NCI-H1436 (cell line): ENCODE measurements around the gene UMOD.
"Not testable (repeated sequence)": the region's sequence is repeated elsewhere in the genome, so short reads cannot be mapped to it uniquely, and the experiment has no call there.

Experiments used
- DNase-seq: peaks from one replicate; lab custom pipeline; 2025; lab: John Stamatoyannopoulos, UW

UMOD gene

DNA sequence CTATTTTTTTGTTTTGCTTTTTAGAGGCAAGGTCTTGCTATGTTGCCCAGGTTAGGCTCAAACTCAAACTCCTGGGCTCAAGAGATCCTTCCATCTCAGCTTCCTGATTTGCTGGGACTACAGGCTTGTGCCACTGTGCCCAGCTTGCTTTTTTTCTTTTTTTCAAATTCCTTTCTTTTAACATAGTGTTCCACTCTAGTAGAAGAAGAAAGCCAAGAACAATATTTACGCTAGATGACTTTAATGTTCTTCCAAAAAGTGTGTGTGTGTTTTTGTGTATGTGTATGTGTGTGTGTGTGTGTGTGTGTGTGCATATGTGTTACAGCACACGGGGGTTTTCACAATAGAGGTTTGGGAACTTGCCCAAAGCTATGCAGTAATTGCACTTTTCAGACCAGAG, 10.7 kb upstream of the UMOD start:
- DNase-seq, result no peak

DNA sequence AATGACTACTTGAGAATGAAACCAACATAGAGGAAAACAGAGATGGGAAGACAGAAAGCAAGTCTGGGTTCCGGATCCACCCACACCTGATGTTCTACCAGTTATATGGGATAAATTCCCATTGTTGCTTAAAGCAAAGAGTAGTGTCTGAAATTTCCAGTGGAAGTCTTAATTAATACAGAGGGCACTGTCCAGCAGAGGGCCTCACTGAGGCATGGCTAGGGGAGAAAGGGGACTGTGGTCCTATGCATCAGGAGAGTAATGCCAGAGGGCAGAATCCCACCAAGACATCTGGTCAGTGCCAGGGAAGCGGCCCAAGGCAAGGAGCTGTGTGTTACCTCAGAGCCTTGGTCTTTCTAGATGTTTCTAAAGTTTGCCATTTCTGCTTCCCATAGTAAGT, 7.5 kb upstream of the UMOD start:
- no peak for DNase-seq

DNA sequence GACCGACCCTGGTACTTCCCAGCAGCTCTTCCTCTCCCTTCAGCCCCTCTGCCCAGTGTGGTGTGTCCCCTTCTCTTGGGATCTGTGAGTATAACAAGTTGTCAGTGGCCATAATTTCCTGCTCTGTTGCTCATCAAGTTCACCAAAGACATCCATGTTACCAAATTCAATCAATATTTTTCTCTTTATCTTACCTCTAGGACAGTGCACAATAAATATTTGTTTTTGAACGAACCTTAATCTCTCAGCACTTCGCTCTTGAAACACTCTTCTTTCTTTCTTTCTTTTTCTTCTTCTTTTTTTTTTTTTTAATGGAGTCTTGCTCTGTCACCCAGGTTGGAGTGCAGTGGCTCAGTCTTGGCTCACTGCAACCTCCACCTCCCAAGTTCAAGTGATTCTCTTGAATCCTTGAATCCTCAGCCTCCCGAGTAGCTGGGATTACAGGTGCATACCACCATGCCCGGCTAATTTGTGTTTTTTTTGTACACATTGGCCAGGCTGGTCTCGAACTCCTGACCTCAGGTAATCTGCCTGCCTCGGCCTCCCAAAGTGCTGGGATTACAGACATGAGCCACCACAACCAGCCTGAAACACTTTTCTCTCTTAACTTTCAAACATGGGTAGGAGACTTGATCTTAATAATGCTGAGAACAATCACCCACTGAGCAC, 2.7 kb upstream of the UMOD start:
- no peak for DNase-seq

DNA sequence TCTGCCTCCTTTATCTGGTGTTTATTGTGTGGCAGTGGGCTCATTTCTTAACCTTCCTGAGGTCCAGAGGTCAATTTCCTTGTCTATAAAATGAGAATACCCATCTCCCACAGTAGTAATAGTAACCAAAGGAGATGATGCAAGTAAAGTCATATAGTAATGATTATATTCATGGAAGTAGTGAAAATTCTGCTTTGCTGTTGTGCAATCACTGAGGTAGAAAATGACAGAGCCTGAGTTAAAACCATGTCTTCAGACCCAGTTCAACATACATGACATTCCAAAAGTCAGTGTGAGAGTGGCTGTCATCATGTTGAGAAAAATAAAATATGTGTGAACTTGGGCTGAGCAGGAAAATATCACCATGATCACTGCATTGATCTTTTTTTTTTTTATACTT, 864 bp upstream of the UMOD start:
- no peak for DNase-seq

DNA sequence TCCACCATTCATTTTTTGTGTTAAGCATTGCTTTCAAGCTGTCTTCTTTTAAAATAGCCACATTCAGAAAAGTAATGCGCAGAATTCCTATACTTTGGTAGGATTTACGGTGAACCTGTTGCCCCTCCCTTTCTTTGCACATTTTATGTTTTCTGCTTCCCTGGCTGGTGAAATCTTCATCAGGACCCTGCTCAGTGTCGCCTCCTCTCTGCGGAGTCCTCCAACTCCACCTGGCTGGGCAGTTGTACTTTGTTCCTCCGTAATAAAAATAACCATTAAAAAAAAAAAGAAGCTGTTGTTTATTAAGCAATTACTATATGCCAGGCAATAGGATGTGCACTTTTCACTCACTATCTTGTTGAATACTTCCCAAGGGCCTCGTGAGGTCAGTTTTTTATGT, 2.9 kb downstream of the UMOD start:
- no peak for DNase-seq

DNA sequence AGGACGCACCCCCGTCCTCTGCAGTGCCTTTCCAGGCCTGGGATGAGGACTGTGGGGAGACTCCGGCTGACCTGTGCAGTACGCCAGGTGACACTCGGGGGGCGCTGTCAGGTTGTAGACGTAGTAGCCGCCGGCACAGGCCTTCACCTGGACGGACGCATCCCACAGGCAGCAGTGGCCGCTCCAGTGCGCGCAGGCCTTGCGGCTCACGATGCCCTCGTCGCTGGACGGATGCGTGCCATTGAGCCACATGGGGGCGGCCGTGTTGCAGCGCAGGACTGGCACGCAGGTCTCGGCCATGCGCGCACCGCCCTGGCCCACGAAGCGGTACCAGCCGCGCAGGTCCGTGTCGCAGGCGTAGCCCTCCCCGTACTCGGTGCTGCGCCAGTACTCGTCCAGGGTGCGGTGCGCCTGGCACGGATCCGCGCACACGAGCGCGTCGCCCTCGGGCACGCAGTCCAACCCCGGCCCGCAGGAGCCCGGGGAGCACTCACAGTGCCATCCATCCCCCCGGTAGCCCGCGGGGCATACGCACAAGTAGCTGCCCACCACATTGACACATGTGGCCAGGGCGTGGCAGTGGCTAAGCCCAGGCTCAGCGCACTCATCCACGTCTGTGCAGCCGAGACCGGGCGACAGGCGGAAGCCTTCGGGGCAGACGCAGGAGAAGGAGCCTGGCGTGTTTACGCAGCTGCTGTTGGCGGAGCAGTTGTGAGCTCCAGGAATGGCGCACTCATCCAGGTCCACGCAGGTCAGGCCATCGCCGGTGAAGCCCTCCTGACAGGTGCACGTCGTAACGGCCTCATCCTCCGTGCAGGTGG, 3.9 kb downstream of the UMOD start:
- DNase-seq, result no peak

DNA sequence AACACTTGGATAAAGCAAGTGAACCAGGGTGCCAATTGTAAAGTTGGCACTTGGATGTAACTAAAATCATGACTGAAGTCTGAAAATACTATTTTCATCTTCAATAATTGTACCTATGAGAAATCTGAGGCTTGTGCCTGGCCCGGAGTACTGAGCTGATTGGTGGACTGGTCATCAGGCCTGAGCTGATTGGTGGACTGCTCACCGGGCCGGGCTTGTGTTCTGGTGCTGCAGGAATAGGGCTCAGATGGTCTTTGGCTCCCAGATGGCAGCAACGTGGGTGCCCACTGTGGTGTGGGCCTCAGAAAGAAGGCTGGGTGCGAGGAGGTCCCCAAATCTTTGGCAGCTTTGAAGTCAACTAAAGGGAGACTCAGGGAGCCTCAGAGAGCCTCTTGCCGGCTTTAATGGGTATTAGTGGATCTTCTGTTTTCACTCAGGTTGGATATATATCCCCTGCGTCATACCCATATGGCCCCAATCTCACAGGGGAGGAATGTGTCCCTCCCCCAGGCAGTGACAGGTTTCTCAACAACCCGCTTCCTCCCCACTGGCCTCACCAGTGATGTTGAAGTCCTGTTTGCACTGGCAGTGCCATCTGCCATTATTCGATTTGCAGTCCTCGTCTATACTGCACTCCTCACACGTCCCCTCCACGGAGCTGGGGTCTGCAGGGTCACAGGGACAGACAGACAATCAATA, 4.7 kb downstream of the UMOD start:
- no peak for DNase-seq

DNA sequence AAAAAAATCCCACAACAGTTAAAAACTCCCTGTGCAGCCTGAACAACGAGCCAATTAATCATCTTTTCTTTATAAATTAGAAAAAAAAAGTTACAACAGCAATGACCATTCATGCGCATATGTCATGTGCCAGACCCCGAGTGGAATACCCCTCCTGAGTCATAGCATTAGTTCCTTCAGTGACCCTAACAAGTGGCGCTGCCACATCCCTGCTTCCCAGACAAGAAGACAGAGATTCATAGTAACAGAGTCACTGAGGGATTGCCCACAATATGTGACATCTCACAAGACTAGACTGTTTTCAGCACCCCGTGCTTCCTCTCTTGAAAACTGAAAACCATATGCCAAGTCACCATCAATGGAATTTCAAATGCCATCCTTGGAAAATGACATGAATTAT, 7.9 kb downstream of the UMOD start:
- DNase-seq, result no peak

DNA sequence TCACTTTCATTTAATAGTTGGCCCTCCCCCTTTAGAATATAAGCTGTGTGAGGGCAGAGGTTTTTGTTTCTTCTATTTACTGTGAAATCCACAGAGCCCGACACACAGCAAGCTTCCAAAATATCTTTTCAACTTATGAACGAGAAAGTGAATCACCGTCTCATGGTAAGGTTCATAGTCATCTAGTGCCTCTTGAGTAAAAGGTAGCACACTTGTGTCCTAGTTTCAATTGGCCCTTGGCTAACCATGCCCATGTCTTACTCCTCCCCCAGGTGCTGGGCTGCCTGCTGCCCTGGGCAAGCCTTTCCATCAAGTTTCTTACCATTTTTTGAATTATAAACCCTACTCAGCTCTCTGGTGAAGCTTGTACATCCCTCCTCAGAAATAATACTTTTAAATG, 12.8 kb downstream of the UMOD start:
- no peak for DNase-seq

DNA sequence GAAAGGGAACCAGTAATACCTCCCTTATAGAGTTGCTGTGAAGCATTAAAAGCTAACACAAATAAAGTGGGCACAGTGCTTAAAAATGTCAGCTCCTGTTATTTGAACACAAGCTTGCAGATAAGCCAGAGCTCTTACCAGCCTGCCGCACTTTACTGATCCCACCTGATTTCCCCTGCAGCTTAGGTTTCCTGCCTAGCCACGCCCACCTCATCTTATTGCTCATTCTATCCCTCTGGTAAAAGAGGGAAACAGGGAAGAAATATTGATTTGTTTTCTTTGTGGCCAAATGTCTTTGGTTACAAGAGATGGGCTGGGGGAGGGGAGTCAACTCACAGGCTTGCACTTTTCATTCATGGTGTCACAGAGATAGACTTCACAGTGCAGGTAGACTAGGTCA, 15.6 kb downstream of the UMOD start:
- no peak for DNase-seq

DNA sequence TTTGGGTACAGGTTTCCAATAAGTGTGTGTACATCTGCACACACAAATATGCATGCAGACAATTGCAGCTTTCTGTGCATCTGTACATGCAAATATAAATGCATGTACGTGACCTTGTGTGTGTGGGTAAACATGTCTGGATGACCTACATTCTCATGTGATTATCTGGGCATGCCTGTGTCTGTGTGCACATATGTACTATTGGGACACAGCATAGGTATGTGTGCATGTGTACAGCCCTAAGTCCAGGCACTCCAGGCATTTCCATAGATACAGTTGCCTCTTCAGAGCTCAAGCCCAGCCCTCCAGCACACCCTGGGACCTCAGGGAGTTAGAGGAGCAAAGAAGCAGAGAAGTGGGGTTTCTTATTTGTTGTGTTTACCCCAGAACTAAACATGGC, 18.1 kb downstream of the UMOD start:
- no peak for DNase-seq

DNA sequence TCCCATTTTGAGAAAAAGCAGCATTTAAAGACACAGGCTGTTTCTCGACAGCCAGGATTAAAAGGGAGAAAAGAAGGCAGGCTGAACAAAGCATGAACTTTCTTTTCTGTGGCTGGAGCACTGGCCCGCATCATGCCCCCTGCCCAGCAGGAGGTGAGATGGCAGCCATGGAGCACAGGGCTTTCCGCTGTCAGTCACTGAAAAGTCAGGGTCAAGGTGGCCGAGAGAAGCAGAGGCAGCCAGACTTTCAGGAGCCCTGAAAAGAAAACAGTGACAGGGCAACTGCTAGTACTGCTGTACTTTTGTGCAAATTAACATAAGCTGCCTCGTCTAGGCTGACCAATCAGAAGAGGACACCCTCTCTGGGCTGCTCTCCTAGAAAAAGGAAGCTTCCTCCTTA, 19.4 kb downstream of the UMOD start:
- DNase-seq, result no peak

DNA sequence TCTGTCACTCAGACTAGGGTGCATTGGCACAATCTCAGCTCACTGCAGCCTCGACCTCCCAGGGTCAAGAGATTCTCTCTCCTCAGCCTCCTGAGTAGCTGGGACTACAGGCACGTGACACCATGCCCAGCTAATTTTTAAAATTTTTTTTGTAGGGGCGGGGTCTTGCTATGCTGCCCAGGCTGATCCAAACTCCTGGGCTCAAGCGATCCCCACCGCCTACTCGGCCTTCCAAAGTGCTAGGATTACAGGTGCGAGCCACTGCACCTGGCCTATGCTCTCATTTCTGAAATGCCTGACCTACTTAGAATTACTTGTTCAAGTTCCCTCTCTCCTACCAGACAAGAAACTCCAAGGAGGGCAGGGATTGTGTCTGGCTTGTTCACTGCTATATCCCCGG, 20.1 kb downstream of the UMOD start:
- no peak for DNase-seq

DNA sequence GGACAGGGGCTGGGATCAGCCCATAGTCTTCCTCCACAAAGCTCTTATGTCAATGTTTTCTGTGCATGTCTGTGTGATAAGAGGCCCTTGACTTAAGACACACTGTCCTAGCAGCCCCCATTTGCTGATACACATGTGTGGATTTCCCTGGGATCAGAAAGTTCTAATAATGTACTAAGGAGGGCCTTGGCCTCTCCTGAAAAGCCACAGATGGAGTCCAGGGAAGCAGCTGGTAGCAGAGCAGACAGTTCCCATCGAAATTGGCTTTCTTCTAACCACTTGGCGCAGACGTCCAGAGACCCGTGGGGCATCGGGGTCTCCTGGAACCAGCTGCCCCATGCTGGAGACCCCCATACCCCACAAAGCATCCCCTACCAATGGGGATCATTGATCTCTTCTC, 20.9 kb downstream of the UMOD start:
- no peak for DNase-seq

DNA sequence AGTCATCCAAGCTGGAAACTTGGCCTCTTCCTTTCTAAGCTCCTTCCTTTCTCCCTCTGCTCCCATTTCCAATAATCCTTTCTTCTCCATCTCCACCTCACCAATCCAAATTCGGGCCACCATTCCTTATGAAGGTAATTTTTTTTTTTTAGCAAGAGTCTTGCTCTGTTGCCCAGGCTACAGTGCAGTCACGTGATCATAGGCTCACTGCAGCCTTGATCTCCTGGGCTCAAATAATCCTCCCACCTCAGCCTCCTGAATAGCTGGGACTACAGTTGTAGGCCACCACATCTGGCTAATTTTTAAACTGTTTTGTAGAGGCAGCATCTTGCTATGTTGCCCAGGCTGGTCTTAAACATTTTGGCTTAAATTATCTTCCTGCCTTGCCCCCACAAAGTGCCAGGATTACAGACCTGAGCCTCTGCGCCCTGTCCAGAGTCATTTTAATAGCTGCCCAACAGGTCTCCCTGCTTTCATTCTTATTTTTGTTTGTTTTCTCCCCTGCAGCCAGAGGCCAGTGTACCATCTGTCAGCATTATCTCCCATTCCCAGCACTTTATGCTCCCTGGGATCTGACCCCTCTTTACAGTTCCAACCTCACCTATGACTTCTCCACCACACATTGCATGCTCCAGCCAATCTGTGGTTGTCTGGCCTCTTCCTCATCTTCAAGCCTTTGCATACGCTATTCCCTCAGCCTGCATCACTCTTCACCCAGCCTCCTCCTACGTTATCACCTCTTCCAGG, 22.9 kb downstream of the UMOD start:
- DNase-seq, result no peak

DNA sequence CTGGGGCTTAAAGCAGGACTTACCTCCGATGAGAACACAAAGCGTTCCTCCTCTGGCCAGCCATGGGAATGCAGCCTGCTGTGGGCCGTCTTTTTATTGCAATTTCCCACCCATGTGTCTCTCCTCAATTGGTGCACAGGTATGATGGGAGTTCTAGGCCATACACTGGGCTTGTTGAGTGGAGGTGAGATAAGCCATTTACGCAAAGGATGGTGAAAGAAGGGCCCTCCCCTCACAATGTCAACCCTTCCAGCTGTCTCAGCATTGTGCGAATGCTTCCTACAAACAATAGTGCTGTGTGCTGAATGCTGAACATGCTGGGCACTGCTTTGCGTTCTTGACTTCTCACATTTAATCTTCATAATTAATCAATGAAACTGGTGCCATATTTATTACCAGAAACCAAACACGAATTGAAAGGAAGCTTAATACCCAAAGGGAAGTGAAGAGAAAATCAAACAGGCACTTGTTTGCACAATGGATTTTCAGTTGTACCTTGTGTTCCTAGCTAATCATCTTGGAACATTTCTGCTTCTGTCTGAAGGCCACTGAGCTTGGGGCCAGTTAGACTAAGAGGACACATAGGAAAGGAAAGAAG, 25.0 kb downstream of the UMOD start, which contains the start of gene GP2:
TSS of gene GP2 (minus strand) at position 70 of the 598 bp plus-strand sequence. CDS start 1,082 bp downstream, outside the sequence.
- no peak for DNase-seq

DNA sequence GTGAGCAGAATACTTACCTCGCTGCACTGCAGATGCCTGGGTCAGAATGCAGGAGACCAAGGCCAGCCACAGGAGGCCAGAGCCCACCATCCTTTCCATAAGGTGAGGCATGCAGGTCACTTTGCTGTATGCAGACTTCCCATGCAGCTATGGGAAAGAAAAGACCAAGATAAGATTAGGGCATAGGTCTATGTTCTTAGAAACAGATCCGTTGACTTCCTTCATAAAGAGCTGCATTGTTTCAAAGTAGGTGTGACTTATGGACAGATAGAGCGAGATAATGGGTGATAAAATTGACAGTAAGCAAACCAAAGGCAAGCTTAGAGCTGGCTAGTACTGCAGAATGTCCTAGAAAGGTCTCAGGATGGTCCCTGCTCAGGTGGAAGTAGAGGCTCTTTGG, 26.2 kb downstream of the UMOD start:
- no peak for DNase-seq

DNA sequence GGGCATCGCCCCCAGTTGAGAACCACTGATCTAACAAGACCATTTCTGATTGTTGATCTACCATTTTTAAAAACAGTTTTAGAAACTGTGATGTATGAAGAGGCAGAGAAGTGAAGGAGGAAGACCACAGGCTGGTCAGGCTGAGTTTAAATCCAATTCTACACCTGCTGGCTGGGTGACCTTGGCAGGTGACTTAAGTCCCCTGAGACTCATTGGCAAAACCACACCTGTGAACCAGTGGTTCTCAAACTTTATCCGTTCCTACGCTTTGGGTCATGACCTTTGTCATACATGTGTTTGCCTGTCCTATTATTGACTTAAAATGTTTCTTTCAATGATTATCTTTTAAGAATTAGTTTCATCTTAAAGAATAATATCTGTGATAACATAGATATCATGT, 27.5 kb downstream of the UMOD start:
- DNase-seq, result no peak

DNA sequence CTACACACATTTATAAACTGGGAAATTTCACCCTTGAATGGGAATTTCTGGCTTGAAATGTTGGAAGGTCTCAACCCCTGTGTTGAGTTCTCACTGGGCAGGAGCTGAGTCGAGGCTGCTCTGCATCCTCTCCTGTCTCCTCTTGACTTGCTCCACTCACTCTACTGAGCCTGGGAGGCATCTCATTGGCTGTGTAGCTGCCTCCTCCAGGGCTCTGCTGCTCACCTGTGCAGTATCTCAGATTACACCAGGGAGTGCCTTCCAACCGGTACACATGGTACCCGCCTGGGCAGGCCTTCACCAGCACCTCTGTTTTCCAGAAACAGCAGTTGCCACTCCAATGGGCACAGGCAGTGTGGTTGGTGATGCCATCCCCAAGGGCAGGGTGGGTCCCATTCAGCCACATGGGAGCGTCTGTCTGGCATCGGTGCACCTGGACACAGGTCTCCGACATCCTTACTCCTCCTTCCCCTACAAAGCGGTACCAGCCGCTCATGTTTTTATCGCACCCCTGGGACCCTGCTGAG, 28.9 kb downstream of the UMOD start:
- DNase-seq, result no peak

DNA sequence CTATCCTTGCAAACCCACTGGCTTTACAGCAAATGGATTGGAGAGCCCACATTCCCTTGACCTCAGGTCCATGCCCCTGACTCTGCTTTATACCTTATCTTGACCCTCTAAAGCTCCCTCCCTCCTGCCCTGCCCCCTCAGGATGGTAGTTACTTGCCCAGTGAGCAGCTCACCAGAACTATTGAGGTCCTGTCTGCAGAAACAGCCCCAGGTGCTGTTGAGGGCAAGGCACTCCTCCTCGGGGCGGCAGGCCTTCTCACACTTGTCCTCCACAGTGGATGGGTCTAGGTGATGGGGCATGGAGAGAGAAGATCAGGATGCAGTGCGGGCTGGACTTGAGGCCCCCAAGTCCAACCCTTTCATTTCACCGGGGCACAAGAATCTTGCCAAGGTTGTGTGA, 29.8 kb downstream of the UMOD start:
- no peak for DNase-seq

DNA sequence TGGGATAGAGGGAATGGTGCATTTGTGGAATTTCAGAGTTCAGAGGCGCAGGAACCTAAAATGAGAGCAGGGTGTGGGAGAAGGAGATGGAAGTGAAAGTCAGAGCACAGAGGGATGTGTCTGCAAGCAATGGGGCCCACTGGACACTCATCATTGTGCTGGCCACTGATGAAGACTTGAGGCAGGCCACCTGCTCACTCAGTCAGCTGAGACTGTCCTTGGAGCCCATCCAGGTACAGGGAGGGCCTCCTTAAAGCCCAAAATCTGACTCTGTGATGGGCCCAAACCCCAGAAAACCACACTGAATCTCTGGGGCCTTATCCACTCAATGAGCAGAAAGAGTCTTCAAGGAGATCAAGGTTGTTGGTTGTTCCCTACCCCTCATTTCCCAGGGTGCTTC, 30.8 kb downstream of the UMOD start:
- no peak for DNase-seq

DNA sequence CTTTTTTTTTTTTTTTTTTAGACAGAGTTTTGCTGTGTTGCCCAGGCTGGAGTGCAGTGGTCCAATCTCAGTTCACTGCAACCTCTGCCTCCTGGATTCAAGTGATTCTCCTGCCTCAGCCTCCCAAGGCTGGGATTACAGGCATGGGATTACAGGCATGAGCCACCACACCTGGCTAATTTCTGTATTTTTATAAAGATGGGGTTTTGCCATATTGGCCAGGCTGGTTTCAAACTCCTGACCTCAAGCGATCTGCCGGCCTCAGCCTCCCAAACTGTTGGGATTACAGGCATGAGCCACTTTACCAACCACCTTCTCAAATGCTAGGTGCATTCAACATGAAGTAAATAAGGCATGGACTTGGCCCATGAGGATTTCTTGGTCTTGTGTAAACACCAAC, 31.5 kb downstream of the UMOD start:
- DNase-seq, result not testable (repeated sequence)
